Natural killer cell (primary cell): ENCODE measurements around the gene DOCK1. TPM values are rescaled to one million over a fixed set of nuclear protein-coding genes. Genes with fewer than 3 reads are reported as not detected.

ENCODE experiments used
- ATAC-seq, 3 donors: fragments of 150-1000 bp in 2 of 3; fragments of 200-7000 bp in 1 of 3; cut with Tn5 transposase; 1 replicate in 1 of 3; 2 replicates in 2 of 3; pipeline ENCODE4 v1.10.0; 2021; ENCODE audit warnings: mild to moderate bottlenecking in 2 of 3, moderate library complexity in 2 of 3
- DNase-seq, 2 donors: peaks; one replicate each; pipeline versions ENCODE4 v3.0.0 to v3.0.0-alpha.2; 2013 to 2021; ENCODE audit warnings: mixed read lengths in 1 of 2
- H3K27ac ChIP-seq: one replicate; pipeline ENCODE4 v1.5.1; 2013; ENCODE audit warnings: mild to moderate bottlenecking, low read length
- H3K27me3 ChIP-seq: one replicate; pipeline ENCODE4 v1.6.1; 2013; ENCODE audit warnings: low read length; ENCODE audit not compliant: control insufficient read depth, insufficient read depth
- H3K36me3 ChIP-seq: one replicate; pipeline ENCODE4 v1.6.1; 2013; ENCODE audit warnings: low read length; ENCODE audit not compliant: control insufficient read depth, insufficient read depth
- H3K4me1 ChIP-seq: one replicate; pipeline ENCODE4 v1.6.1; 2013; ENCODE audit warnings: low read length; ENCODE audit not compliant: control insufficient read depth, insufficient read depth
- H3K4me3 ChIP-seq: one replicate; pipeline ENCODE4 v1.5.1; 2013; ENCODE audit warnings: low read length
- H3K9me3 ChIP-seq: one replicate; pipeline ENCODE4 v1.6.1; 2013; ENCODE audit warnings: low read length; ENCODE audit not compliant: control insufficient read depth, insufficient read depth
- H3K27ac Mint-ChIP-seq, 2 donors: one replicate each; pipeline ENCODE4 v1.8.0; 2022; ENCODE audit warnings: mild to moderate bottlenecking in 2 of 2, mixed read lengths in 2 of 2, moderate library complexity in 1 of 2
- H3K27me3 Mint-ChIP-seq, 2 donors: one replicate each; pipeline ENCODE4 v1.8.0; 2022; ENCODE audit warnings: low read depth in 2 of 2, mixed read lengths in 2 of 2
- H3K36me3 Mint-ChIP-seq: one replicate; pipeline ENCODE4 v1.8.0; 2022; ENCODE audit warnings: mixed read lengths
- H3K4me1 Mint-ChIP-seq, 2 donors: one replicate each; pipeline ENCODE4 v1.8.0; 2022; ENCODE audit warnings: mixed read lengths in 2 of 2
- H3K4me3 Mint-ChIP-seq: one replicate; pipeline ENCODE4 v1.8.0; 2022; ENCODE audit warnings: mild to moderate bottlenecking, moderate library complexity, mixed read lengths
- H3K9me3 Mint-ChIP-seq, 2 donors: one replicate each; pipeline ENCODE4 v1.8.0; 2022; ENCODE audit warnings: mixed read lengths in 2 of 2
- CTCF ChIP-seq: fragments of 200-600 bp; IDR thresholded peaks from one replicate; pipeline ENCODE4 v1.8.0; 2022; ENCODE audit warnings: antibody characterized with exemption
- WGBS: methylation state at CpG from one replicate; pipeline ENCODE4 v1.1.7; 2013; ENCODE audit warnings: missing lambda C conversion rate; ENCODE audit not compliant: insufficient coverage; 5-methylcytosine and 5-hydroxymethylcytosine counted together
- intact Hi-C: fragments of 100-400 bp; cut with micrococcal nuclease; formaldehyde crosslinking; loops from one replicate; pipeline ENCODE4 v1.14.2; 2022
- total RNA-seq, 4 donors: library from RNA; stranded (reverse); fragments of 120-200 nt in 1 of 4; gene quantifications; one replicate each; pipeline versions ENCODE4 v1.2.3 to v1.2.4, GENCODE V29; 2013 to 2022

DOCK1 gene
- total RNA-seq, 3 donors from 2014 or later (not counting 1 experiment from before 2014, with no cell fraction given) = 0.07 to 0.12 (median 0.08) TPM

GRCh38 chr10:127021801-127022200 is 116.6 kb downstream of the DOCK1 start:
- H3K4me1 ChIP-seq = no peaks in the 10 kb centered on the region
- no peaks in the 10 kb centered on the region for H3K9me3 ChIP-seq
- H3K27me3 ChIP-seq = no peaks in the 10 kb centered on the region
- TF ChIP-seq CTCF = no peak
- H3K27ac ChIP-seq = no peak overlapping the region
- intact Hi-C loops = no loop called here
- Mint-ChIP-seq H3K27me3 (no peaks in the 10 kb centered on the region), H3K4me3 (no peak overlapping the region), H3K36me3 (no peaks in the 10 kb centered on the region), H3K4me1 (no peaks in the 10 kb centered on the region), H3K27ac (no peak overlapping the region), H3K9me3 (no peaks in the 10 kb centered on the region)
- ATAC-seq (no peak), DNase-seq (no peak)
- H3K4me3 ChIP-seq = no peak overlapping the region
- no peaks in the 10 kb centered on the region for H3K36me3 ChIP-seq
- 94% methylated on average over 6 of the region's 6 CpGs for WGBS

- Histone ChIP-seq H3K27ac (no peak overlapping the region), H3K36me3 (no peaks in the 10 kb centered on the region), H3K4me3 (no peak overlapping the region), H3K9me3 (no peaks in the 10 kb centered on the region), H3K4me1 (no peaks in the 10 kb centered on the region), H3K27me3 (no peaks in the 10 kb centered on the region)
- Mint-ChIP-seq H3K4me3 (no peak overlapping the region), H3K4me1 (no peaks in the 10 kb centered on the region), H3K36me3 (no peaks in the 10 kb centered on the region), H3K27ac (no peak overlapping the region), H3K27me3 (peaks cover 0 to under 1% of the 10 kb centered on the region in 2 donors), H3K9me3 (no peaks in the 10 kb centered on the region)
- no peak for ATAC-seq
- no peak for TF ChIP-seq CTCF
- WGBS = 82% methylated on average over 12 of the region's 13 CpGs
- intact Hi-C loops = no loop called here
- no peak for DNase-seq
Measured at GRCh38 chr10:127024685-127025435, 119.6 kb downstream of the DOCK1 start.

- no peaks in the 10 kb centered on the region for H3K36me3 Mint-ChIP-seq
- no peaks in the 10 kb centered on the region for H3K9me3 Mint-ChIP-seq
- H3K27ac ChIP-seq = no peak overlapping the region
- no peaks in the 10 kb centered on the region for H3K4me1 Mint-ChIP-seq
- intact Hi-C loops = no loop called here
- no peaks in the 10 kb centered on the region for H3K9me3 ChIP-seq
- 93% methylated on average over 9 of the region's 9 CpGs for WGBS
- TF ChIP-seq CTCF = no peak
- no peaks in the 10 kb centered on the region for H3K27me3 ChIP-seq
- no peaks in the 10 kb centered on the region for H3K36me3 ChIP-seq
- H3K27me3 Mint-ChIP-seq = peaks cover 0 to 7% of the 10 kb centered on the region in 2 donors
- H3K4me3 Mint-ChIP-seq = no peak overlapping the region
- no peak overlapping the region for H3K27ac Mint-ChIP-seq
- no peak overlapping the region for H3K4me3 ChIP-seq
- no peak for ATAC-seq
- no peak for DNase-seq
- H3K4me1 ChIP-seq = no peaks in the 10 kb centered on the region
Measured at GRCh38 chr10:127027786-127028185, 122.6 kb downstream of the DOCK1 start.

- intact Hi-C loops = no loop called here
- Mint-ChIP-seq H3K36me3 (no peaks in the 10 kb centered on the region), H3K27me3 (peaks cover 0 to 7% of the 10 kb centered on the region in 2 donors), H3K4me1 (no peaks in the 10 kb centered on the region), H3K4me3 (no peak overlapping the region), H3K27ac (no peak overlapping the region), H3K9me3 (no peaks in the 10 kb centered on the region)
- no peak overlapping the region for H3K4me3 ChIP-seq
- H3K4me1 ChIP-seq = no peaks in the 10 kb centered on the region
- H3K36me3 ChIP-seq = no peaks in the 10 kb centered on the region
- no peaks in the 10 kb centered on the region for H3K27me3 ChIP-seq
- 88% methylated on average over 8 of the region's 8 CpGs for WGBS
- TF ChIP-seq CTCF = no peak
- DNase-seq (no peak), ATAC-seq (no peak)
- no peak overlapping the region for H3K27ac ChIP-seq
- no peaks in the 10 kb centered on the region for H3K9me3 ChIP-seq
Measured at GRCh38 chr10:127028556-127028955, 123.3 kb downstream of the DOCK1 start.
